Subcutaneous adipose tissue (tissue), 4 donors: ENCODE results near the gene DIABLO. TPM values are rescaled to one million over a fixed set of nuclear protein-coding genes. Genes with fewer than 3 reads are reported as not detected.

Experiments used
- CTCF ChIP-seq: fragments of 450-650 bp; IDR thresholded peaks from one replicate; pipeline ENCODE4 v1.5.1; 2016; ENCODE audit warnings: low read depth, mild to moderate bottlenecking, control low read depth, antibody characterized with exemption, moderate library complexity
- total RNA-seq, 4 donors: library from RNA; depleted of rRNA; stranded (reverse); fragments of >200 nt; gene quantifications; one replicate each; pipeline ENCODE4 v1.1.0, GENCODE V29; 2016

Gene DIABLO
- total RNA-seq, 4 donors from 2014 or later, result 25.2 to 38.3 (median 32.0) TPM

GRCh38 chr12:122206976-122207375 lies 18.9 kb downstream of the DIABLO start:
- no peak for TF ChIP-seq CTCF

- no peak for TF ChIP-seq CTCF
Observed at GRCh38 chr12:122206111-122206881, 19.6 kb downstream of the DIABLO start.

GRCh38 chr12:122205053-122205925 lies 20.6 kb downstream of the DIABLO start:
- no peak for TF ChIP-seq CTCF

GRCh38 chr12:122204167-122205052 lies 21.4 kb downstream of the DIABLO start:
- TF ChIP-seq CTCF, result no peak

- no peak for TF ChIP-seq CTCF
Observed at GRCh38 chr12:122203301-122204166, 22.3 kb downstream of the DIABLO start, which contains the start of gene B3GNT4. Gene B3GNT4 (plus strand): TSS chr12:122203709. CDS start chr12:122204619, 910 bp downstream.

GRCh38 chr12:122202017-122202416 lies 23.8 kb downstream of the DIABLO start:
- TF ChIP-seq CTCF, result no peak
